HG02885 (cell line): ENCODE results near the gene AACS.
A peak's percentile ranks its signal among the peaks of the same experiment; 100 is the strongest.

Source experiments
- ATAC-seq: cut with Tn5 transposase; IDR thresholded peaks from one replicate; pipeline ENCODE4 v1.9.1; 2021; ENCODE audit warnings: mild to moderate bottlenecking; ENCODE audit not compliant: unreplicated experiment, poor library complexity

The AACS gene

DNA sequence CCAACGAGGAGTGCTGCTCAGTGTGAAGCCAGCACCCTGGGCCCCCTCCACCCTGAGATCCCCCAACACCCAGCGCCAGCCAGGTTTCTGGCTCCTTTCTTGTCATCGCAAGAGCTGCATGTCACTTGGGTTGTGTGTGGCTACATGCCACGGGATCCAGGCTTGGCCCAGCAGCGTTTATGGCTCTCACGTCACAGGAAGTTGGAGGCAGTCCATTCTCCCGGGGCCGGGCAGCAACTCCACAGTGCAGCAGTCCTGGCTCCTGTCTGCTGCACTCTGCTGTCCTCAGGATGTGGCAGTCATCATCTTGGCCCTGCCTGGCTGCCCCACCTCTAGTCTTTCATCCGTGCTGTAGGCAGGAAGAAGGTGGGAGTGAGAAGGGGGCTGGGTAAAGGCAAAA, 78.3 kb downstream of the AACS start:
- ATAC-seq, result no peak

DNA sequence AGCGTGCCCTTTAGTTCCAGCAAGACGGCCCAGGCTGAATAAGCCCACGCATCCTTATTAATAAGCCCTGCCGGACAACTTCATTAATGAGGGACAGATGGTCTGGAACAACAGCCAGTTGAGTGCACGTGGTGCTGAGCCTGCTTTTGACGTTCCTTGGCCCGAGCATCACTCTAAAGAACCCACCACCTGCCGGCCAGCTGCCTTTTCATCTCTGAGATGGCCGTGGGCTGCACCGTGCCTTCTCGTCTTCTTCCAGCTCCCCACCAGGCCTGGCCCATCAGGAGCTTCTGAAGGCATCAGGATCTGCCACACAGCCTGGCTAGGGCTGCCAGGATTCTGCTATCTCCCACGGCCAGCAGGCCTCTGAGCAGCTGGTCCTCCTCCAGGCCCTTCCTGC, 80.0 kb downstream of the AACS start:
- no peak for ATAC-seq

DNA sequence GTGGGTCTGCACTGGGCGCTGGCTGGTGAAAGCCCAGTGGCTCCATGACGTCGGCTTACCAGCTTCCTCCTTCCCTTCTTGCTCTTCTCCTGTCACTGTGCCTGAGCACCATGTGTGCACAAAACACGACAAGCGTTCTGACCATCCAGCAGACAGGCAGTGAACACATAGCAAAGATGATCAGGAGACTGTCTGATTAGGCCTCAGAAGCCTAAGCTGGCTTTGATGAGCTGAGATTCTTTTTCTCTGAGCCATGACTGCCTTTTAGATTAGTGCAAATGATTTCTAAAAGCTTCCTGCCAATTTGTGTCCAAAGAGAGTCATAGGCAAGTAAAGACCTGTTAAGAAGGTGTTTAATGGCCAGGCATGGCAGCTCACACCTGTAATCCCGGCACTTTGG, 83.1 kb downstream of the AACS start:
- no peak for ATAC-seq

DNA sequence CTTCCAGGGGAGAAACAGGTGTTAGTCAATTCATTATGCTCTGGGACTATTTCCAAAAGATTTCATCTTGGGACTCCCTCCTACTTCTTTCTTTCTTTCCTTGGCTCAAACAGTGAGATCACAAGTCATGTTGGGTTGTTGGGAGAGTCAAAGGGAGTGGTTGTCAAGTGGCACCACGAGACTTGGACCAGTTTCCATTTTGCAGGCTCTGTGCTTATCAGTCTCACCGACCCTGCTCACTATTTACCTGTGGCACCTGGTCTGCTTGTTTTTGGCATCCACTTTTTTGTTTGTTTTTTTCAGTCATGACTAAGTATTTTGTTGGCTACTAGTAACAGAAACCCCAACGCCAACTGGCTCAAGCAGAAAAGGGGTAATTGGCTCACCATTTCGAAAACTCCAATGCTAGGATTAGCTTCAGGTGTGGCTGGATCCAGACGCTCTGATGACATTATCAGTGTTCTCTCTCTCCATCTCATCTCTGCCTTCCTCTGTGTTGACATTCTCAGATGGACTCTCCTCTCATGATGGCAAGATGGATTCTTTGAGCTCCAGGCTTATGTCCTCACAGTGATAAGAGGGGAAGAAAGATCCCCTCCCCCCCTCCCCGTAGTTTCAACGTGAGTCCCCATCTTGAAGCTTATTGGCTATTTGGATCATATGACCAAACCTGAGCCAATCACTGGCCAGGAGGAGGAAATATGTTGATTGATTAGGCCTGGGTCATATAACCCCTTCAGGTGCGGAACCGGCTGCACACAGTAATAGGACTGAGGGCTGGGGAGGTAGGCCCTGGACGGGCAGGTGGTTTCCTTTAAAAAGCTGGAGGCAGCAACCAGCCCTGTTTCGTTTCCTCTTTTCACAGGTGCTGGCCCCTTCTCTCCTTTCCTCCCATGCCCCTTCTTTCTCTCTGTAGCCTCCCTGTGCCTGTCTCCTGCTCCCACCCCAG, 84.2 kb downstream of the AACS start:
- peak; percentile 95 for ATAC-seq

DNA sequence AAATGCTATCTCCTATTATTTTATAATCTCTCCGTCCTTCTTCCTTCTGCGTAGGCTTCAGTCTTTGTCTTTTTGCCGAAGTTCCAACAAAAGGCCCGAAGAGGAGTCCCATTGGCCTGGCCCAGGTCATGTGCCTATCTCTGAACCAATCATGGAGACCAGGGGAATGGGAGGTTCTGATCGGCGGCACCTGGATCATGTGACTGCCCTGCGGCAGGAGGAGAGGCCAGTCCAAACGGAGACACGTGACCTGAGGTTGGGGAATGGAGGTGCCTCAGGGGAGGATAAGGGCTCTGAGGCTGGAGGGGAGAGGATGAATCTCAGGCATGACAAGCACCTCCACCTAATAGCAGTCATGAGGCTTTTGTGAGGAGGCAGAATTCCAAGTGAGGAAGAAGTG, 86.0 kb downstream of the AACS start:
- ATAC-seq, result no peak

DNA sequence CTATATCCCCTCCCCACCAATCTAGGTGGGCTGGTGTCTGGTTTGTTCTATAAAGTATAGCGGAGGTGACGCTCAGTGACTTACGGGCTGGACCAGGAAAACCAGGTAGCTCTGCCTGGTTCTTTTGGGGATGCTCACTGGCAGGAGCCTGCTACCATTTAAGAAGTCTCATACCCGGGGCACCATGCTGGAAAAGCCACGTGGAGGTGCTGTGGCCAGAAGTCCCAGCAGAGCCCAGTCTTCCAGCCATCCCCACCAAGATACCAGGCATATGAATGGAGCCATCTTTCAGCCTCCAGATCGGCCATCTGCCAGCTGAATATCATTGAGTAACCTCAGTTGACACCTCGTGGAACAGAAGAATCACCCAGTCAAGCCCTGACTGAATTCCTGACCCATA, 87.2 kb downstream of the AACS start:
- ATAC-seq, result no peak

DNA sequence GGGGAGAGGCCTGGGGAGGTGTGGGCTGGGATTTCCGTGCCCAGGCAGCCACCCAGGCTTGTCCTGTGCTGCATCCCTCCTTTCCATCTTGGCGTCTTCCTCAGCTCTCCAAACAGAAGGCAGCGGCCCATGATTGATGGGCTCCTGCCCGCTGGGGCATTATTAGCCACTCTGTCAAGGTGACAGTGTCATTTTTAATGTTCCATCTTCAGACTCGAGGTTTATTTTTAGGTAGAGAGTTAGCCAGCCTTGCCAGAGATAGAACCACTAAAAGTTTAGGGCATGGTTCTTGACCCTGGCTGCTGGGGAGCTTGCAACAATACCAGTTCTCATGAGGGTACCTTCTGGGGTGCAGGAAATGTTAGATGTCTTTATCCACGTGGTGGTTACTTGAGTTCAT, 90.1 kb downstream of the AACS start:
- no peak for ATAC-seq

DNA sequence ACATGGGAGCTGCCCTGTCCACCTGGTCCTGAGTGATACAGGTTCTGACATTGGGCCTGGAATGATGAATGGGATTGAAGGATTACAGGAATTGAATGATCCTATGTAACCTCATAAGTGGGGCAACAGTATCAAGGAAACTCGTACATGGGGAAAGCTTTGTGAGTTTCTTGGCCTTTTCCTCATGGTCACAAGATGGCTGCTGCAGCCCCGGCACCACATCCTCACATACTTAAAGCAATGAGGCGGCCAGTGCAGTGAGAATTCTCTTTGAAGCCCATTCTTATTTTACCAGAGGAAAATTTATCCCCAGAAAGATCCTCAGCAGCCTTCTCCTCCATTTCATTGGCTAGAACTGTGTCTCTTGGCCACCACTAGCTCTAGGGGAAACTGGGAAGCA, 91.9 kb downstream of the AACS start:
- no peak for ATAC-seq

DNA sequence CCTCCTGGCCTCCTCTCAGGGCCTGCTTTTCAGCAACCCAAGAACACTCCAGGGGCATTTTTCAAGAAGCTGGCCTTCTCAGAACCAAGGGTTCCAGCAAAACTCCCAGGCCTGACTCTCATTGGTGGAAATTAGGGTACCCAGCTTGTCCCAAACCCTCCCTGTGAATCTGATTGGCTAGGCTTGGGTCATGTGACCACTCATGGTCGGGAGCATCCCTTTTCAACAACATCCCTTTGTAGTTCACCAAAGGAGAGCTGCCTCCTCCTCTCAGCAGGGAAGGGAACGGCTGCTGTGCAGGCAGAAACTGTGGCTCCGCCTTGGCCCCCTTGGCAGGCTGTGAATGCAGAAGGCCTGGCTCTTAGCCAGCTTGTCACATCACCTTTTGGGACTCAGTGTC, 94.5 kb downstream of the AACS start:
- ATAC-seq, result no peak

DNA sequence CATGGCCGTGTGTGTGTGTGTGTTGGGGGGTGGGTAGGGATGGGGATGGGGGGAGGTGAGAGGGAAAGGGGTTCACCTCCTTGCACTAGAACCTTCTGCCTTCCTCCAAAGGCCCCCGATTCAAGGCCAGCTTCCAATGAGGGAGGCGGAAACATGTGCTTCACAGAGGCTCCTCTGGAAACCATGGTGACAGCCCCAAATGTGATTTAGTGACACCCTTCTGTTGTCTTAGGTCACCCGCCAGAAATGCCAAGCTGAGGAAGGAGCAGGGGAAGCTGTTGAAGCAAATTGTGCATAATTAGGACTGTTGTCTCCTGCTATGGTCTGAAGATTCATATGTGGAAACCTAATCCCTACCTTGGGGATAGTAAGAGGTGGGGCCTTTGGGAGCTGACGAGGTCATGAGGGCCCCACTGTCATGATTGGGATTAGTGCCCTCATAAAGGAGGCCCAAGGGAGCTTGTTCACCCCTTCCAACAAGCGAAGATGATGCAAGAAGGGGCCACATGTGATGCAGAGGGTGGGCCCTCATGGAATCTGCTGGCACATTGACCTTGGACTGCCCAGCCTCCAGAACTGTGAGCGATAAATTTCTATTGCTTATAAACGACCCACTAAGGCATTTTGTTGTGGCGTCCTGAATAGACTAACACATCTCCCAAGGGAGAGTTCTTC, 95.2 kb downstream of the AACS start:
- ATAC-seq, result no peak

DNA sequence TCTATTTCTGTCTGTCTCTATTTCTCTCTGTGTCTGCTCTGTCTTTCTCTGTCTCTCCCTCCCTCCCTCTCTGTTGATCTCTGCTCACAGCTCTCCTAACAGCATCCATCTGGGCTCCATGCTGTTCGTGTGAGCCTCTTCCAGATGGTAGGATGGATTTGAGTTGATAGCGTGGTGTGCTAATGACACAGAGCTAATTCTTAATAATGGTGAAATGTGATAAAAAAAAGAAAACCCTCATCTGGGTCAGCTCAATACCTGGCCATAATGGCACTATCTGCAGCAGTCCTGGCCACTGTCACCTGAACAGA, 96.4 kb downstream of the AACS start:
- no peak for ATAC-seq

DNA sequence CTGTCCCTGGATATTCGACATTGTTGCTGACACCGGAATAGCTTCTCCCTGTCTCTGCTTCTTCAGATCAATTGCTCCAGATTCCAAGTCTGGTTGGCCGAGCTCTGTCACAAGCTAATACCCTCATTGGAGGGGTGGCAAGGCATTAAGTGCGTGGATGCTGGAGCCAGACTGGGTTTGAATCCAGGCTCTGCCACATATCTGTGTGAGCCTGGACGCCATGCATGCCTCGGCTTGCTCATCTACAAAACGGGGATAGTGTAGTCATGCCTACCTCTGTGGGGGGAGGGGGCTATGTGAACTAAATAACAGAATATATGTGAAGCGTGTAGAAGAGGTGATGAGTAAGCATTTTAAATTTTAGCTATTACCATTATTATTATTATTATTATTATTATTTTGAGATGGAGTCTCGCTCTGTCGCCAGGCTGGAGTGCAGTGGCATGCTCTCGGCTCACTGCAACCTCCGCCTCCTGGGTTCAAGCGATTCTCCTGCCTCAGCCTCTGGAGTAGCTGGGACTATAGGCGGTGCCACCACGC, 97.3 kb downstream of the AACS start:
- ATAC-seq, result no peak

DNA sequence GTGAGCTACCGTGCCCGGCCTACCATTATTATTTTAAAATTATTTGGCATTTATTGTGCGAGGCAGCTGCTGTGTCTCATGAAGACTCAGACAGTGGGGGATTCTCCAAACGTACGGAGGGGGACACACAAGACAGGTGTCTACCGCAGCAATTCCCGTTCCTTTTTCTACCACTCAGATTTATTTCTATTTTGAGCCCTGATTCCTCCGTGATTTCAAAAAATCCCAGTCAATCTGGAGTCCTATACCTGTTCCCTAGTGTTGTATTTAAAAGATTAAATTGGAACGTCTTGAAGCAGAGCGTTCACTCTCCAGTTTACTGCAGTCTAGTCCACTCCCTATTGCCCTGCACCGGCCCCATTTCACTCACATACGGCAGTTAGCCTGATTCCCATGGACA, 97.9 kb downstream of the AACS start:
- ATAC-seq, result no peak

DNA sequence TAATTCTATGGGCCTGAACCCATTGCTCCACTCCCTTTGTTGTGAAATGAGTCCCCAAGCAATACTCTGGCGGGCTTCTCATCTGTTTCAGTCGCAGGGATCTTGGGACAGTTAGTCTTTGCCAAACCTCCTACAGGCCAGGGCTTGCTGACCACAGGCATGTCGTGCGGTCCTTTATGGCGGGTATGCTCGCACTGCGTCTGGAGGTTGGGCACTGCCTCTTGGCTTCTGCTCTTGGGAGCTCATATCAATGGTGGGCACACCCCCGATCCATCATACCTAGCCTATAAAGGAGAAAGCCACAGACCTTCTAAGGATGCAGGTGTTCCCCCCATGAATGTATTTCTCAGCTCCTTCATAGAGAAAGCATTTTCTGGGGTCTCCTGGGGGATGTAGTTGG, 99.3 kb downstream of the AACS start:
- no peak for ATAC-seq

DNA sequence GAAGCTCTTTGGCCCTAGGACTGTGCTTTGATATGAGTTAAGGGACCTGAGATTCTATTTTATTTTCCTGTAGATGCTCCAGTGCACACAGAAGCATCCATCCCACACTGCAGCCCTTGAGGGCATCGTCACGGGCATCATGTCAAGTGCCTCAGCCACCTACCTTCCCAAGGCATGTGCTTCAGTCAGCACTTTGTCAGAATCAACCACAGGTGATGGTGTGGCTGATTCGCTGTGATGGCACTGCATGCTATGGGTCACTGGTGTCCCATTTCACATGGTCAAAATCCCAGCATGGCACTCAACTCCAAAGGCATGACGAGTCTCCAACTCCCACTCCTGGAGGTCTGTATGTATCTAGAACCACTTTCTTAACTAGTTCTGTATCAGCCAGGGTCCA, 100.8 kb downstream of the AACS start:
- no peak for ATAC-seq

DNA sequence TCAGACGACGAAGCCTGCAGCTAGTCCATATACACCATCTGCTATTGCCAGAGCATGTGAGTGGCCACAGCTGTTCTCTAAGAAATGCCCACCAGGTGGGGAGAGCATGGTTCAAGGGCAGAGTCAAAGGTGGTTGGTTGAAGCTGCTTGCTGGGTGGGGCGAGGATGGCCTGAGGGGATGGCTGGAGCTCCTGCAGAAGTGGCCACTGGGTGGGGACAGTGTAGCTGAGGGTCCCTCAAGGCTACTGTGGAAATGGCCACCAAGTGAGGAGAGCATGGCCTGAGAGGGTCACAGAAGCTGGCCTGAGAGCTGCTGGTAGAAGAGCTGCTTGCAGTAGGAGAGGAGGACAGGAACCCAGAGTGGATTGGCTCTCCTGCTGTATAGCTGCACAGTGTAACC, 102.4 kb downstream of the AACS start:
- ATAC-seq, result no peak

DNA sequence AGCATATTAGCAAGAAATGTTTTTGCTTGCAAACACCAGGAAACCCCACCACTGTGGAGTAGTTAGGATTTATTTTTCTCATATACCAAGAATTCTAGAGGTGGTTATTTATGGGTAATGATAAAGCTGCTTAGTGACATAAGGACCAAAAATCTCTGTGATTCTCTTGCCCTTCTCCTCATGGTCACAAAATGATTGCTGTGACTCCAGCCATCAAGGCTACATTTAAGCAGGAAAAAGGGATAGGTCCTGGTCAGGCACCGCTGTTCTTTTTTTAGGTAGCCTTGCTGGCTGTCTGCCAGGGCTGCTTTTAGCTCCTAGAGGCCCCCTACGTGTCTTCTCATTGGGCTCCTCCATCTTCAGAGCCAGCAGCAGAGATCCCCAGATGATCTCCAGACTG, 104.2 kb downstream of the AACS start:
- ATAC-seq, result no peak

DNA sequence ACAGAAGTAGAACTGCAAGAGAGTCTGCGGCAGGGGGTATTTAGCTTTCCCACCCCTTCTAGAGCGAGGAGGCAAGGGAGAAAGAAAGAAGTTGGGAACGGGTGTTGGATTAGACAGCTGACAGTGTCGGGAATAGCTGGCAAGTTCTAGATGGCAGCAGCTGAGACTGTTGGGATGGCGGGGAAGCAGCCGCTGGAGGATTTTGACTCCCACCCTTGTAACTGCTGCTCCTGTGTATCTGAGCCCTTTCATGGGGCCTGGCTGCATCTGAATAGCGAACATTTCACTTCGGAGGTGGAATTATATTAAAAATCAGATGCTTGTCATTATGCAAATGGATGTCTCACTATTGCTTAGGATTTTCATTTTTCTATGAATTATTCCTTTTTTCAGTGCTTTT, 104.6 kb downstream of the AACS start:
- ATAC-seq, result no peak

DNA sequence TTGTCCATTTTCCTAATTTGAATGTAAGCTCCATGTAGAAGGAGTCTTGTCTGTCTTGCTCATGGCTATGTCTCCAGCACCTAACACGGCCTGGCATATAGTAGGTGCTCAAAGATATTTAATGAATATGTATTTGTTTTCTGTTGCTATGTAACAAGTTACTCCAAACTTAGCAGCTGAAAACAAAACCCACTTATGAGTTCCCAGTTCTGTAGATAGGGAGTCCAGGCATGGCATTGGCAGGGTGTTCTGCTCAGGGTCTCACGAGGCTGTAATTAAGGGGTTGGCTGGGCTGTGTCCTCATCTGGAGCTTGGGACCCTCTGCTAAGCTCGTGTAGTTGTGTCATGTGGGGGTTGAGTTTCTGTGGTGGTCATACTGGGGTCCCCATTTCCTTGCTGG, 106.0 kb downstream of the AACS start:
- no peak for ATAC-seq

DNA sequence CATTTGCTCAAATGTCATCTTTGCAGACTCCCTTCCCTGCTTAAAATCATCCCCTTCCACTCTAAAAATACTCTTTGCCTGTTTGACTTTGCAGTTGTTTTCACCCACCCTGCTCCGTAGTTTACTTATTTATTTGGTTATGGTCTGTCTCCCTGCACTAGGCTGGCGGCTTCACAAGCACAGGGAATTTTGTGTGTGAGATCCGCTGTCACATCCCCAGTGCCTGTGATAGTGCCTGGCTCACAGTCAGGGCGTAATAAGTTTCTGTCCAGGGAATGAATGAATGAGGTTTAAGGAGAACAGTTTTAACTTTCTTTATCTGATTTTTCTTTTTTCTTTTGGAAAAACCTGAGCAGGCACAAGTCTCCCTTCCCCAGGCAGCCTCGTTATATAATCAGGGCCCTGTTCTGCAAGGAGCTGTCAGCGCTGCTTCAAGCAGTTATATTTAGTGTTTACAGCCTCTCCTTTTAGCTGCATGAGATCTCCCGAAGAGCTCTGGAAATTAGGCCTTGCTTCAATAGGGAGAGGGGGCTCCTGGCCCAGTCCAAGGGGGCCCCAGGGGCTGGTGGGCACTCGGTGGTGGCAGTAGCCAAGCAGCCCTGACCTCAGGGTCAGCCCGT, 107.1 kb downstream of the AACS start:
- no peak for ATAC-seq

DNA sequence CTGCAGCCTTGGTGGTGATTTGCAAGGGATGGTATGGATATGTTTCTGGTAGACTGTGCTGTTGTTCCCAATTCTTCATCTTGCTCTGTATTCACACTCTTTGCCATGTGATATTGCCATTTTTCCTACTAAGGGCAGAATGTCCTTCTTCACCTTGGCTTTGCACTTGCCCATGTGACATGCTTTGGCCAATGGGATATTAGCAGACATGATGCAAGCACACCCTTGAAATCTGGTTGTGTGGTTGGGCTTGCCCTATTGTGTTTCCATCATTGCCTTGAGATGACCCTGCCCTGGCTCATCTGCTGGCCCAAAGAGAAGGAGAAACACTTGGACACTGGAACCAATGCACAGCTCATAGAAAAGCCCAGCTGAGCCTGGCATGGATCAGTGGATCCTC, 110.3 kb downstream of the AACS start:
- no peak for ATAC-seq
